IMR-90 (cell line): ENCODE results near the gene PLA2G2C. TPM values are rescaled to one million over a fixed set of nuclear protein-coding genes. Genes with fewer than 3 reads are reported as not detected.

Source experiments
- ATAC-seq: fragments of 200-7000 bp; cut with Tn5 transposase; 2 replicates; pipeline ENCODE4 v1.9.1; 2020; ENCODE audit warnings: low read depth, mild to moderate bottlenecking, moderate library complexity
- BruUV-seq: library from RNA; stranded (reverse); fragments of 400-500 nt; replicated peaks from 2 replicates; lab custom pipeline; 2021; lab: Mats Ljungman, UMichigan
- CTCF ChIA-PET: fragments of 300-600 bp; formaldehyde crosslinking; extraction: SDS; loops from one replicate; lab custom pipeline; 2021; ENCODE audit warnings: antibody characterized with exemption; lab: Yijun Ruan, JAX
- POLR2A ChIA-PET: fragments of 300-600 bp; sonication (Branson Sonifier 250); formaldehyde crosslinking; loops from one replicate; lab custom pipeline; 2022; ENCODE audit warnings: antibody characterized with exemption; ENCODE audit not compliant: unreplicated experiment; lab: Charles Lee
- DNase-seq: peaks from one replicate; pipeline ENCODE4 v3.0.0; 2013
- H2AFZ ChIP-seq: replicated peaks from 2 replicates; pipeline ENCODE3; 2013; ENCODE audit warnings: low read length, mild to moderate bottlenecking; ENCODE audit not compliant: poor library complexity
- H2AK5ac ChIP-seq: 2 replicates; pipeline ENCODE4 v1.6.1; 2013; ENCODE audit warnings: low read depth, low read length, inconsistent platforms
- H2AK9ac ChIP-seq: replicated peaks from 2 replicates; pipeline ENCODE3; 2013; ENCODE audit warnings: mild to moderate bottlenecking, low read depth, low read length, moderate library complexity; ENCODE audit not compliant: poor library complexity
- H2BK120ac ChIP-seq: 2 replicates; pipeline ENCODE4 v1.6.1; 2013; ENCODE audit warnings: low read depth, low read length, inconsistent platforms
- H2BK15ac ChIP-seq: 3 replicates; pipeline ENCODE4 v1.6.1; 2013; ENCODE audit warnings: low read depth, low read length, inconsistent platforms
- H2BK20ac ChIP-seq: 2 replicates; pipeline ENCODE4 v1.6.1; 2013; ENCODE audit warnings: low read depth, mild to moderate bottlenecking, inconsistent platforms, low read length, moderate library complexity
- H2BK5ac ChIP-seq: 2 replicates; pipeline ENCODE4 v1.6.1; 2013; ENCODE audit warnings: mild to moderate bottlenecking, low read depth, low read length, inconsistent platforms; ENCODE audit not compliant: poor library complexity, severe bottlenecking
- H3K14ac ChIP-seq: replicated peaks from 2 replicates; pipeline ENCODE4 v1.6.1; 2013; ENCODE audit warnings: low read depth, low read length, inconsistent platforms
- H3K18ac ChIP-seq: 2 replicates; pipeline ENCODE4 v1.6.1; 2013; ENCODE audit warnings: low read depth, low read length, control low read depth
- H3K23ac ChIP-seq: 2 replicates; pipeline ENCODE4 v1.6.1; 2013; ENCODE audit warnings: low read depth, low read length, inconsistent platforms
- H3K27ac ChIP-seq: 2 replicates; pipeline ENCODE4 v1.5.1; 2013; ENCODE audit warnings: mild to moderate bottlenecking, control low read depth, low read length; ENCODE audit not compliant: insufficient read depth
- H3K27me3 ChIP-seq: 2 replicates; pipeline ENCODE4 v1.6.1; 2013; ENCODE audit warnings: low read length; ENCODE audit not compliant: control insufficient read depth, insufficient read depth
- H3K36me3 ChIP-seq: 2 replicates; pipeline ENCODE4 v1.6.1; 2013; ENCODE audit warnings: low read length, mixed read lengths; ENCODE audit not compliant: control insufficient read depth, insufficient read depth
- H3K4ac ChIP-seq: 2 replicates; pipeline ENCODE4 v1.6.1; 2013; ENCODE audit warnings: low read depth, low read length, inconsistent platforms
- H3K4me1 ChIP-seq: 2 replicates; pipeline ENCODE4 v1.6.1; 2013; ENCODE audit warnings: low read length, mixed read lengths; ENCODE audit not compliant: control insufficient read depth, insufficient read depth
- H3K4me2 ChIP-seq: 2 replicates; pipeline ENCODE4 v1.6.1; 2013; ENCODE audit warnings: low read depth, mild to moderate bottlenecking, control low read depth, low read length, moderate library complexity
- H3K4me3 ChIP-seq: 2 replicates; pipeline ENCODE4 v1.5.1; 2013; ENCODE audit warnings: low read depth, mild to moderate bottlenecking, control low read depth, low read length, moderate library complexity; ENCODE audit not compliant: insufficient read depth
- H3K56ac ChIP-seq: 2 replicates; pipeline ENCODE4 v1.6.1; 2013; ENCODE audit warnings: low read length, inconsistent platforms; ENCODE audit not compliant: insufficient read depth; ENCODE audit errors: extremely low read depth
- H3K79me1 ChIP-seq, 2 experiments: 2 replicates each; pipeline ENCODE4 v1.6.1; 2013; ENCODE audit warnings: low read length in 2 of 2, inconsistent platforms in 1 of 2, low read depth in 1 of 2
- H3K9ac ChIP-seq: 2 replicates; pipeline ENCODE4 v1.6.1; 2013; ENCODE audit warnings: low read depth, low read length, control low read depth
- H3K9me1 ChIP-seq: 2 replicates; pipeline ENCODE4 v1.6.1; 2013; ENCODE audit warnings: low read length, inconsistent platforms; ENCODE audit not compliant: insufficient read depth
- H3K9me3 ChIP-seq: 2 replicates; pipeline ENCODE4 v1.6.1; 2013; ENCODE audit warnings: low read length; ENCODE audit not compliant: control insufficient read depth, insufficient read depth
- H4K20me1 ChIP-seq: 2 replicates; pipeline ENCODE4 v1.6.1; 2013; ENCODE audit warnings: low read length, inconsistent platforms; ENCODE audit not compliant: insufficient read depth
- H4K5ac ChIP-seq: 2 replicates; pipeline ENCODE4 v1.6.1; 2013; ENCODE audit warnings: mild to moderate bottlenecking, low read depth, low read length, control low read depth
- H4K8ac ChIP-seq, 2 experiments: 2 replicates each; pipeline ENCODE4 v1.6.1; 2013; ENCODE audit warnings: low read depth in 2 of 2, low read length in 2 of 2, control low read depth in 1 of 2, inconsistent platforms in 1 of 2
- H4K91ac ChIP-seq: 2 replicates; pipeline ENCODE4 v1.6.1; 2013; ENCODE audit warnings: low read depth, low read length, inconsistent platforms; ENCODE audit not compliant: insufficient read depth
- BHLHE40 ChIP-seq: fragments of 150-350 bp; IDR thresholded peaks from 2 replicates; pipeline ENCODE4 v1.6.1; 2016; ENCODE audit warnings: mild to moderate bottlenecking, low read depth, low read length
- CEBPB ChIP-seq: IDR thresholded peaks from 2 replicates; pipeline ENCODE4 v1.6.1; 2012; ENCODE audit warnings: low read depth, low read length, improper control_type of control experiment
- CHD1 ChIP-seq: IDR thresholded peaks from 2 replicates; pipeline ENCODE4 v1.6.1; 2012; ENCODE audit warnings: low read depth, low read length, improper control_type of control experiment
- CTCF ChIP-seq: conservative IDR thresholded peaks from 2 replicates; pipeline ENCODE4 v1.5.1; 2012; ENCODE audit warnings: mild to moderate bottlenecking, low read depth, low read length, improper control_type of control experiment
- ELK1 ChIP-seq: fragments of 150-350 bp; IDR thresholded peaks from 2 replicates; pipeline ENCODE4 v1.6.1; 2016; ENCODE audit warnings: low read depth, mild to moderate bottlenecking, low read length, moderate library complexity, borderline replicate concordance
- FOS ChIP-seq: fragments of 150-350 bp; IDR thresholded peaks from 2 replicates; pipeline ENCODE4 v1.6.1; 2016; ENCODE audit warnings: low read depth, low read length
- MAFK ChIP-seq: IDR thresholded peaks from 2 replicates; pipeline ENCODE4 v1.6.1; 2012; ENCODE audit warnings: low read depth, low read length, improper control_type of control experiment
- MAZ ChIP-seq: IDR thresholded peaks from 2 replicates; pipeline ENCODE4 v1.6.1; 2012; ENCODE audit warnings: low read depth, mild to moderate bottlenecking, low read length, improper control_type of control experiment, moderate library complexity, borderline replicate concordance
- MXI1 ChIP-seq: IDR thresholded peaks from 2 replicates; pipeline ENCODE4 v1.6.1; 2012; ENCODE audit warnings: low read depth, mild to moderate bottlenecking, low read length, moderate library complexity, borderline replicate concordance
- NFE2L2 ChIP-seq: fragments of 150-350 bp; IDR thresholded peaks from 2 replicates; pipeline ENCODE4 v1.6.1; 2016; ENCODE audit warnings: low read depth, mild to moderate bottlenecking, low read length
- POLR2A ChIP-seq: IDR thresholded peaks from 2 replicates; pipeline ENCODE4 v1.6.1; 2012; ENCODE audit warnings: mild to moderate bottlenecking, low read depth, low read length
- RAD21 ChIP-seq: IDR thresholded peaks from 2 replicates; pipeline ENCODE4 v1.6.1; 2012; ENCODE audit warnings: low read length, improper control_type of control experiment
- RCOR1 ChIP-seq: IDR thresholded peaks from 2 replicates; pipeline ENCODE4 v1.6.1; 2012; ENCODE audit warnings: mild to moderate bottlenecking, low read length, improper control_type of control experiment; ENCODE audit not compliant: insufficient replicate concordance
- RFX5 ChIP-seq: IDR thresholded peaks from 2 replicates; pipeline ENCODE4 v1.8.0; 2012; ENCODE audit warnings: low read depth, mild to moderate bottlenecking, low read length, moderate library complexity
- SMC3 ChIP-seq: fragments of 150-350 bp; IDR thresholded peaks from 2 replicates; pipeline ENCODE4 v1.6.1; 2016; ENCODE audit warnings: low read depth, mild to moderate bottlenecking, antibody characterized with exemption, low read length, moderate library complexity
- USF2 ChIP-seq: fragments of 150-350 bp; IDR thresholded peaks from 2 replicates; pipeline ENCODE4 v1.6.1; 2017; ENCODE audit warnings: mild to moderate bottlenecking, antibody characterized with exemption, low read length, low read depth
- WGBS, 2 experiments: methylation state at CpG; one replicate each; pipeline versions ENCODE4 v1.1.5 to v1.1.7; 2013; ENCODE audit warnings: missing lambda C conversion rate in 2 of 2; ENCODE audit not compliant: insufficient read length in 1 of 2; ENCODE audit errors: extremely low coverage in 2 of 2; 5-methylcytosine and 5-hydroxymethylcytosine counted together
- dilution Hi-C: fragments of 300-500 bp; cut with HindIII; formaldehyde crosslinking; loops from one replicate; pipeline ENCODE4 v1.14.3; 2018; ENCODE audit warnings: low sequenced_read_pairs; ENCODE audit not compliant: unreplicated experiment
- in situ Hi-C: fragments of 300-500 bp; cut with MboI; formaldehyde crosslinking; loops from 3 replicates; pipeline ENCODE4 v1.14.3; 2019; ENCODE audit warnings: low sequenced_read_pairs, inconsistent platforms, mixed read lengths
- intact Hi-C: fragments of 100-400 bp; cut with micrococcal nuclease; formaldehyde crosslinking; loops from 2 replicates; pipeline ENCODE4 v1.10.0; 2022
- polyA plus RNA-seq, 3 experiments: library from polyadenylated mRNA; depleted of rRNA; stranded (reverse); fragments of >200 nt; gene quantifications; 2 replicates each; pipeline ENCODE4 v1.2.3, GENCODE V29; 2012; ENCODE audit warnings: low replicate concordance in 1 of 3
- total RNA-seq: library from RNA; depleted of rRNA; stranded (reverse); fragments of >200 nt; gene quantifications from 2 replicates; pipeline ENCODE4 v1.2.3, GENCODE V29; 2012

PLA2G2C gene
- total and polyA plus RNA-seq, 2 of the 4 experiments (the other 2 are of a cell fraction), result not detected

GRCh38 chr1:20152599-20152930, 33.8 kb downstream of the PLA2G2C start:
- H3K4ac ChIP-seq, result no peak overlapping the region
- no peak overlapping the region for H2BK120ac ChIP-seq
- in situ Hi-C loops, result loop anchor here (5.0 kb wide), 1 partner anchor 235 kb away; no protein-coding TSS in a partner anchor
- DNase-seq (no peak), ATAC-seq (no peak; the same call in 1 of the 2 replicates)
- no peaks in the 10 kb centered on the region for H3K79me1 ChIP-seq
- intact Hi-C loops, result loop anchor here (1.0 to 5.0 kb wide), 6 partner anchors 51 to 490 kb away; partner anchors contain the start of gene HTR6
- no peaks in the 10 kb centered on the region for H3K36me3 ChIP-seq
- H4K5ac ChIP-seq, result no peak overlapping the region
- H2AK9ac ChIP-seq, result peak overlapping the region; percentile 95
- H3K27me3 ChIP-seq, result peaks cover 4% of the 10 kb centered on the region; the same call in 1 of the 2 replicates
- no TSS peak for BruUV-seq
- H2AFZ ChIP-seq, result peak overlapping the region; percentile 98
- no peak overlapping the region for H3K56ac ChIP-seq
- dilution Hi-C loops, result no loop called here
- no peaks in the 10 kb centered on the region for H3K9me1 ChIP-seq
- no peak overlapping the region for H2AK5ac ChIP-seq
- peaks cover under 1% of the 10 kb centered on the region; the same call in 1 of the 2 replicates for H3K9me3 ChIP-seq
- no peak overlapping the region for H2BK5ac ChIP-seq
- H3K4me1 ChIP-seq, result peaks cover 3% of the 10 kb centered on the region; the same call in 1 of the 2 replicates
- no peak for TF ChIP-seq RAD21
- no peak for TF ChIP-seq BHLHE40
- TF ChIP-seq MAZ, result no peak
- no peak for TF ChIP-seq NFE2L2
- no peak for TF ChIP-seq RFX5
- no peak for TF ChIP-seq SMC3
- TF ChIP-seq RCOR1, result no peak
- TF ChIP-seq ELK1, result no peak
- no peak for TF ChIP-seq CHD1
- TF ChIP-seq FOS, result no peak
- no peak for TF ChIP-seq USF2
- no peak for TF ChIP-seq CEBPB
- TF ChIP-seq CTCF, result no peak
- no peak for TF ChIP-seq MXI1
- TF ChIP-seq MAFK, result no peak
- TF ChIP-seq POLR2A, result no peak
- no peak overlapping the region for H4K8ac ChIP-seq
- CTCF ChIA-PET, result interaction anchor here (1.4 to 2.3 kb wide), 3 partner anchors 50 to 235 kb away, joined by 4 to 14 read pairs (median 5); no protein-coding TSS in a partner anchor
- no peak overlapping the region for H3K23ac ChIP-seq
- no peaks in the 10 kb centered on the region; the same call in 1 of the 2 replicates for H4K20me1 ChIP-seq
- H2BK15ac ChIP-seq, result 0 out of 3 replicates have a peak overlapping the region, but pooled peaks have one; percentile 3
- H3K4me2 ChIP-seq, result no peak overlapping the region
- H2BK20ac ChIP-seq, result no peak overlapping the region
- H3K18ac ChIP-seq, result no peak overlapping the region
- H3K9ac ChIP-seq, result no peak overlapping the region
- H4K91ac ChIP-seq, result no peak overlapping the region
- POLR2A ChIA-PET, result interaction anchor here (1.1 kb wide), 1 partner anchor 43 kb away, joined by 11 read pairs; no protein-coding TSS in a partner anchor
- H3K27ac ChIP-seq, result no peak overlapping the region
- H3K4me3 ChIP-seq, result no peak overlapping the region
- H3K14ac ChIP-seq, result no peak overlapping the region
- 0% methylated on average over 1 of the region's 7 CpGs; no CpG with 5 or more reads in 1 of the 2 experiments for WGBS, 2 experiments
